Measurements from ENCODE around the gene CAMK4.

CAMK4 gene

GRCh38 chr5:111432883-111433536, 208.8 kb downstream of the CAMK4 start:
- DNase-seq (ENCODE audit: low spot score), result no peak

GRCh38 chr5:111434800-111435199, 210.6 kb downstream of the CAMK4 start:
- DNase-seq (ENCODE audit: low spot score), result no peak

GRCh38 chr5:111439473-111440075, 215.4 kb downstream of the CAMK4 start:
- no peak for DNase-seq (ENCODE audit: low spot score)

- DNase-seq (ENCODE audit: low spot score), result no peak
Measured at GRCh38 chr5:111447099-111447498, 222.9 kb downstream of the CAMK4 start.

GRCh38 chr5:111447822-111448221, 223.6 kb downstream of the CAMK4 start:
- no peak for DNase-seq (ENCODE audit: low spot score)

GRCh38 chr5:111453295-111453694, 229.1 kb downstream of the CAMK4 start:
- DNase-seq (ENCODE audit: low spot score), result no peak

- DNase-seq (ENCODE audit: low spot score), result no peak
Measured at GRCh38 chr5:111453747-111454146, 229.6 kb downstream of the CAMK4 start.

GRCh38 chr5:111454198-111454622, 230.0 kb downstream of the CAMK4 start:
- DNase-seq (ENCODE audit: low spot score), result no peak

- no peak for DNase-seq (ENCODE audit: low spot score)
Measured at GRCh38 chr5:111454776-111455175, 230.6 kb downstream of the CAMK4 start.

- DNase-seq (ENCODE audit: low spot score), result no peak
Measured at GRCh38 chr5:111461255-111461671, 237.1 kb downstream of the CAMK4 start.

- DNase-seq (ENCODE audit: low spot score), result no peak
Measured at GRCh38 chr5:111461934-111462333, 237.8 kb downstream of the CAMK4 start.

- DNase-seq (ENCODE audit: low spot score), result no peak
Measured at GRCh38 chr5:111463311-111463710, 239.1 kb downstream of the CAMK4 start.

GRCh38 chr5:111469293-111469896, 245.2 kb downstream of the CAMK4 start:
- no peak for DNase-seq (ENCODE audit: low spot score)

- DNase-seq (ENCODE audit: low spot score), result no peak
Measured at GRCh38 chr5:111469903-111470302, 245.7 kb downstream of the CAMK4 start.

- no peak for DNase-seq (ENCODE audit: low spot score)
Measured at GRCh38 chr5:111472096-111472495, 247.9 kb downstream of the CAMK4 start.

GRCh38 chr5:111472579-111472978, 248.4 kb downstream of the CAMK4 start:
- no peak for DNase-seq (ENCODE audit: low spot score)

GRCh38 chr5:111478266-111478665, 254.1 kb downstream of the CAMK4 start:
- DNase-seq (ENCODE audit: low spot score), result no peak

- no peak for DNase-seq (ENCODE audit: low spot score)
Measured at GRCh38 chr5:111478898-111479297, 254.7 kb downstream of the CAMK4 start.

GRCh38 chr5:111480346-111480745, 256.2 kb downstream of the CAMK4 start:
- no peak for DNase-seq (ENCODE audit: low spot score)

GRCh38 chr5:111486055-111486454, 261.9 kb downstream of the CAMK4 start:
- no peak for DNase-seq (ENCODE audit: low spot score)

- DNase-seq (ENCODE audit: low spot score), result no peak
Measured at GRCh38 chr5:111486926-111487325, 262.7 kb downstream of the CAMK4 start.

- no peak for DNase-seq (ENCODE audit: low spot score)
Measured at GRCh38 chr5:111488353-111488752, 264.2 kb downstream of the CAMK4 start.

GRCh38 chr5:111493031-111493430, 268.8 kb downstream of the CAMK4 start:
- DNase-seq (ENCODE audit: low spot score), result no peak
